Epithelial cell of proximal tubule (primary cell): ENCODE data around the gene CKAP5. TPM values are rescaled to one million over a fixed set of nuclear protein-coding genes. Genes with fewer than 3 reads are reported as not detected.

ENCODE experiments used
- DNase-seq: peaks from one replicate; pipeline ENCODE4 v3.0.0-alpha.2; 2011; ENCODE audit warnings: low read depth
- H3K4me3 ChIP-seq: 2 replicates; pipeline ENCODE4 v1.5.1; 2011; ENCODE audit warnings: low read depth, mild to moderate bottlenecking, low read length
- total RNA-seq: library from RNA; depleted of rRNA; stranded (reverse); fragments of >200 nt; gene quantifications from 2 replicates; pipeline ENCODE4 v1.2.3, GENCODE V29; 2015
- TF ChIP-seq, protein P1 (sequence below): conservative IDR thresholded peaks from 2 replicates; pipeline ENCODE4 v1.5.1; 2012; ENCODE audit warnings: low read depth, mild to moderate bottlenecking, low read length

The CKAP5 gene
- total RNA-seq, 1 donor from 2014 or later: 101 TPM

GRCh38 chr11:46889689-46890475, 43.8 kb upstream of the CKAP5 start:
- H3K4me3 ChIP-seq: no peak overlapping the region
- TF ChIP-seq, protein P1, sequence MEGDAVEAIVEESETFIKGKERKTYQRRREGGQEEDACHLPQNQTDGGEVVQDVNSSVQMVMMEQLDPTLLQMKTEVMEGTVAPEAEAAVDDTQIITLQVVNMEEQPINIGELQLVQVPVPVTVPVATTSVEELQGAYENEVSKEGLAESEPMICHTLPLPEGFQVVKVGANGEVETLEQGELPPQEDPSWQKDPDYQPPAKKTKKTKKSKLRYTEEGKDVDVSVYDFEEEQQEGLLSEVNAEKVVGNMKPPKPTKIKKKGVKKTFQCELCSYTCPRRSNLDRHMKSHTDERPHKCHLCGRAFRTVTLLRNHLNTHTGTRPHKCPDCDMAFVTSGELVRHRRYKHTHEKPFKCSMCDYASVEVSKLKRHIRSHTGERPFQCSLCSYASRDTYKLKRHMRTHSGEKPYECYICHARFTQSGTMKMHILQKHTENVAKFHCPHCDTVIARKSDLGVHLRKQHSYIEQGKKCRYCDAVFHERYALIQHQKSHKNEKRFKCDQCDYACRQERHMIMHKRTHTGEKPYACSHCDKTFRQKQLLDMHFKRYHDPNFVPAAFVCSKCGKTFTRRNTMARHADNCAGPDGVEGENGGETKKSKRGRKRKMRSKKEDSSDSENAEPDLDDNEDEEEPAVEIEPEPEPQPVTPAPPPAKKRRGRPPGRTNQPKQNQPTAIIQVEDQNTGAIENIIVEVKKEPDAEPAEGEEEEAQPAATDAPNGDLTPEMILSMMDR: peak; percentile 91
- DNase-seq: no peak

DNA sequence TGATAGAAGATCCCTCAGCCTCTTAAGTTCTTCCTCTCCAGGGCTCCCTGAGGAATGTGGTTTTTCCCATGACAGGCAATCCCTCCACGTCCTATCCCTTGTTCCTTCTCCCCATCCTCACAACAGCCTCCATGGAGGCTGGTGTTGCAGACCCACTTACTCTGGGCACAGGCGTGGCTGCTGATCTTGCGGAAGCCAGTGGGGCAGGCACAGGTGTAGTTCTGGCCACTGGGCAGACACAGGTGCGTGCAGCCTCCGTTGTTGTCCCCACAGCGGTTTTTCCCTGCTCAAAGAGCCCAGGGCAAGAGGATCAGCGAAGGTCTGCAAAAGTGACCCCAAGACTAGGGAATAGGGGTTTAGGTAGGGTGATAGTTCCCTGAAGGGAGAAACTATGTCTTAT, 43.2 kb upstream of the CKAP5 start:
- no peak for DNase-seq
- no peak overlapping the region for H3K4me3 ChIP-seq
- TF ChIP-seq, protein P1: no peak

GRCh38 chr11:46888636-46889035, 42.6 kb upstream of the CKAP5 start:
- no peak overlapping the region for H3K4me3 ChIP-seq
- TF ChIP-seq, protein P1: no peak
- no peak for DNase-seq

GRCh38 chr11:46886211-46886610, 40.1 kb upstream of the CKAP5 start:
- TF ChIP-seq, protein P1: no peak
- DNase-seq: no peak
- H3K4me3 ChIP-seq: no peak overlapping the region

DNA sequence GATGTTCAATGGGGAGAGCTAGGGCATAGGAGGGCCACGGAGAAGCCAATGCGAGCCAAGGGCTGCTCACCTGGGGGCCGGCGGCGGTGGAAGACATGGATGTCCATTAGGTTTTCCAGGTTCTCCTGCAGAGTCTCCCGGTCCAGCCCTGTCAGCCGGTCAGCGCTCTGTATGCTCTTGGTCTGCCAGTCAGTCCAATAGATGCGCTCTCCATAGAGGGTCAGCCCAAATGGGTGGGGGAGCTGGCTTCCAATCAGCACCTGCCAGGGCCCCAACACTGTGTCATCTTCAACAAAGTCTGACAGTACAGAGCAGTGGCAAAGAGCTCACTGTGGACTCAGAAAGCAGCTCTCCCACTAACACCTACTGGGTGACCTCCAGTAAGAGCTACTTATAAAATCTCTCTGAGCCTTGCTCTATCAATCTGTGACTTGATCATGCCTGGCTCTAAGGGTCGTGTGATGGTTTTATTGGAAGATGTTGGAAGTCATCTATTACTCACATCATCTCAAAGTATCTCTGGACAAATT, 33.0 kb upstream of the CKAP5 start:
- no peak overlapping the region for H3K4me3 ChIP-seq
- DNase-seq: no peak
- TF ChIP-seq, protein P1: no peak

DNA sequence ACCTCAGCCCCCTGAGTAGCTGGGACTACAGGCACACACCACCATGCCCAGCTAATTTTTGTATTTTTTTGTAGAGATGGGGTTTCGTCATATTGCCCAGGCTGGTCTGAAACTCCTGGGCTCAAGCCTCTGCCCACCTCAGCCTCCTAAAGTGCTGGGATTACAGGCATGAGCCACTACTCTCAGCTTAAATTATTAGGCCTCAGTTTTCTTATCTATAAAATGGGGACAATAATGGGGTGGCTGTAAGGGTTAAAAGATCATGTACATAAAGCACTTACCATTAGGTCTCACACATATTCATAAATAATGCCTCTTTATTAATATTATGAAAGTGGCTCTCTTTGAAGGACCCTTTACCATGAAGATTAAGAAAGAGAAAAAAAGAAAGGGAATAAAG, 31.5 kb upstream of the CKAP5 start:
- no peak for DNase-seq
- TF ChIP-seq, protein P1: no peak

GRCh38 chr11:46876471-46876870, 30.4 kb upstream of the CKAP5 start:
- no peak overlapping the region for H3K4me3 ChIP-seq
- DNase-seq: no peak
- TF ChIP-seq, protein P1: no peak

More for the DNA sequence above, 31.5 kb upstream of the CKAP5 start:
- no peak overlapping the region for H3K4me3 ChIP-seq
